ENCODE results near the gene ABCA1.

The ABCA1 gene

GRCh38 chr9:104786293-104786692 lies 141.7 kb downstream of the ABCA1 start:
- H2BK12ac ChIP-seq (ENCODE audit: low read length): no peak overlapping the region
- H3K27ac ChIP-seq (ENCODE audit: low read depth, low read length): no peak overlapping the region
- no peaks in the 10 kb centered on the region for H3K79me2 ChIP-seq (ENCODE audit: control insufficient read depth, insufficient read depth, low read length, poor library complexity)
- peaks cover 2 to 11% of the 10 kb centered on the region in 2 experiments for H3K36me3 ChIP-seq (ENCODE audit: control insufficient read depth in 1 of 2, insufficient read depth in 2 of 2, low read length in 2 of 2)
- H3K14ac ChIP-seq (ENCODE audit: low read length): no peak overlapping the region
- no peak overlapping the region for H2BK5ac ChIP-seq (ENCODE audit: low read depth, low read length, poor library complexity)
- H2BK120ac ChIP-seq (ENCODE audit: insufficient read depth, low read length, poor library complexity): no peak overlapping the region
- no peak overlapping the region for H4K91ac ChIP-seq (ENCODE audit: low read depth, low read length)
- H3K79me1 ChIP-seq (ENCODE audit: low read length): peaks cover 8% of the 10 kb centered on the region
- H3K27me3 ChIP-seq (ENCODE audit: insufficient read depth, low read length): no peaks in the 10 kb centered on the region
- no peak overlapping the region for H2AFZ ChIP-seq (ENCODE audit: insufficient read depth, low read length, poor library complexity)
- H3K4me1 ChIP-seq (ENCODE audit: control insufficient read depth in 1 of 2, insufficient read depth in 2 of 2, low read length in 2 of 2): peaks cover 10 to 11% of the 10 kb centered on the region in 2 experiments
- no peak overlapping the region for H3K4ac ChIP-seq (ENCODE audit: low read depth, low read length)
- H2AK5ac ChIP-seq (ENCODE audit: low read length): no peak overlapping the region
- H3K23ac ChIP-seq (ENCODE audit: low read length): no peak overlapping the region
- H4K8ac ChIP-seq (ENCODE audit: low read depth, low read length): no peak overlapping the region
- H4K12ac ChIP-seq (ENCODE audit: low read depth, low read length): no peak overlapping the region
- no peak for DNase-seq
- WGBS (ENCODE audit: extremely low coverage, insufficient coverage, insufficient read length): no CpG with 5 or more reads among the region's 1 CpG
- no peak overlapping the region for H3K18ac ChIP-seq (ENCODE audit: low read length)
- no peak overlapping the region for H3K4me3 ChIP-seq (ENCODE audit: low read depth, low read length)
- no peak overlapping the region for H3K9ac ChIP-seq (ENCODE audit: low read length)
- H3K9me3 ChIP-seq (ENCODE audit: insufficient read depth, low read depth, low read length): no peaks in the 10 kb centered on the region
- no peak overlapping the region for H3K4me2 ChIP-seq (ENCODE audit: low read length)

GRCh38 chr9:104784098-104784497 lies 143.9 kb downstream of the ABCA1 start:
- no peaks in the 10 kb centered on the region for H3K9me3 ChIP-seq (ENCODE audit: insufficient read depth, low read depth, low read length)
- H3K4me3 ChIP-seq (ENCODE audit: low read depth, low read length): no peak overlapping the region
- H3K36me3 ChIP-seq (ENCODE audit: control insufficient read depth in 1 of 2, insufficient read depth in 2 of 2, low read length in 2 of 2): peaks cover 2 to 10% of the 10 kb centered on the region in 2 experiments
- no peak overlapping the region for H2AFZ ChIP-seq (ENCODE audit: insufficient read depth, low read length, poor library complexity)
- H3K27me3 ChIP-seq (ENCODE audit: insufficient read depth, low read length): no peaks in the 10 kb centered on the region
- no peak overlapping the region for H3K4ac ChIP-seq (ENCODE audit: low read depth, low read length)
- no peak overlapping the region for H3K14ac ChIP-seq (ENCODE audit: low read length)
- no CpG with 5 or more reads among the region's 2 CpGs for WGBS (ENCODE audit: extremely low coverage, insufficient coverage, insufficient read length)
- H3K27ac ChIP-seq (ENCODE audit: low read depth, low read length): no peak overlapping the region
- DNase-seq: no peak
- H4K8ac ChIP-seq (ENCODE audit: low read depth, low read length): no peak overlapping the region
- no peak overlapping the region for H2AK5ac ChIP-seq (ENCODE audit: low read length)
- no peak overlapping the region for H2BK12ac ChIP-seq (ENCODE audit: low read length)
- H3K79me1 ChIP-seq (ENCODE audit: low read length): peaks cover 8% of the 10 kb centered on the region
- H3K9ac ChIP-seq (ENCODE audit: low read length): no peak overlapping the region
- no peak overlapping the region for H2BK120ac ChIP-seq (ENCODE audit: insufficient read depth, low read length, poor library complexity)
- H3K4me1 ChIP-seq (ENCODE audit: control insufficient read depth in 1 of 2, insufficient read depth in 2 of 2, low read length in 2 of 2): peaks cover 10 to 11% of the 10 kb centered on the region in 2 experiments
- no peak overlapping the region for H3K23ac ChIP-seq (ENCODE audit: low read length)
- H4K91ac ChIP-seq (ENCODE audit: low read depth, low read length): no peak overlapping the region
- no peak overlapping the region for H4K12ac ChIP-seq (ENCODE audit: low read depth, low read length)
- no peak overlapping the region for H3K18ac ChIP-seq (ENCODE audit: low read length)
- H2BK5ac ChIP-seq (ENCODE audit: low read depth, low read length, poor library complexity): no peak overlapping the region
- H3K79me2 ChIP-seq (ENCODE audit: control insufficient read depth, insufficient read depth, low read length, poor library complexity): no peaks in the 10 kb centered on the region
- H3K4me2 ChIP-seq (ENCODE audit: low read length): no peak overlapping the region

- H2AK5ac ChIP-seq (ENCODE audit: low read length): no peak overlapping the region
- no peaks in the 10 kb centered on the region for H3K79me2 ChIP-seq (ENCODE audit: control insufficient read depth, insufficient read depth, low read length, poor library complexity)
- H3K79me1 ChIP-seq (ENCODE audit: low read length): peaks cover 7% of the 10 kb centered on the region
- H3K27me3 ChIP-seq (ENCODE audit: insufficient read depth, low read length): no peaks in the 10 kb centered on the region
- H3K4ac ChIP-seq (ENCODE audit: low read depth, low read length): no peak overlapping the region
- no peak overlapping the region for H3K14ac ChIP-seq (ENCODE audit: low read length)
- WGBS (ENCODE audit: extremely low coverage, insufficient coverage, insufficient read length): no CpG with 5 or more reads among the region's 4 CpGs
- H2BK120ac ChIP-seq (ENCODE audit: insufficient read depth, low read length, poor library complexity): no peak overlapping the region
- no peak overlapping the region for H2BK12ac ChIP-seq (ENCODE audit: low read length)
- H2BK5ac ChIP-seq (ENCODE audit: low read depth, low read length, poor library complexity): no peak overlapping the region
- H3K4me3 ChIP-seq (ENCODE audit: low read depth, low read length): no peak overlapping the region
- no peak overlapping the region for H4K91ac ChIP-seq (ENCODE audit: low read depth, low read length)
- H3K9me3 ChIP-seq (ENCODE audit: insufficient read depth, low read depth, low read length): no peaks in the 10 kb centered on the region
- H4K8ac ChIP-seq (ENCODE audit: low read depth, low read length): no peak overlapping the region
- H3K23ac ChIP-seq (ENCODE audit: low read length): no peak overlapping the region
- H3K36me3 ChIP-seq (ENCODE audit: control insufficient read depth in 1 of 2, insufficient read depth in 2 of 2, low read length in 2 of 2): peaks cover 2 to 6% of the 10 kb centered on the region in 2 experiments
- DNase-seq: no peak
- no peak overlapping the region for H3K27ac ChIP-seq (ENCODE audit: low read depth, low read length)
- H3K9ac ChIP-seq (ENCODE audit: low read length): no peak overlapping the region
- no peak overlapping the region for H3K4me2 ChIP-seq (ENCODE audit: low read length)
- H3K4me1 ChIP-seq (ENCODE audit: control insufficient read depth in 1 of 2, insufficient read depth in 2 of 2, low read length in 2 of 2): peaks cover 10 to 11% of the 10 kb centered on the region in 2 experiments
- no peak overlapping the region for H4K12ac ChIP-seq (ENCODE audit: low read depth, low read length)
- H2AFZ ChIP-seq (ENCODE audit: insufficient read depth, low read length, poor library complexity): no peak overlapping the region
- H3K18ac ChIP-seq (ENCODE audit: low read length): no peak overlapping the region
Observed at GRCh38 chr9:104783588-104783987, 144.4 kb downstream of the ABCA1 start.

- WGBS (ENCODE audit: extremely low coverage, insufficient coverage, insufficient read length): no CpG with 5 or more reads among the region's 1 CpG
- no peak overlapping the region for H3K4me2 ChIP-seq (ENCODE audit: low read length)
- H3K23ac ChIP-seq (ENCODE audit: low read length): no peak overlapping the region
- no peak overlapping the region for H3K9ac ChIP-seq (ENCODE audit: low read length)
- no peak overlapping the region for H2AK5ac ChIP-seq (ENCODE audit: low read length)
- no peaks in the 10 kb centered on the region for H3K27me3 ChIP-seq (ENCODE audit: insufficient read depth, low read length)
- H2BK120ac ChIP-seq (ENCODE audit: insufficient read depth, low read length, poor library complexity): no peak overlapping the region
- H3K4me1 ChIP-seq (ENCODE audit: control insufficient read depth in 1 of 2, insufficient read depth in 2 of 2, low read length in 2 of 2): no peaks in the 10 kb centered on the region
- no peak overlapping the region for H2BK12ac ChIP-seq (ENCODE audit: low read length)
- peaks cover 0 to 6% of the 10 kb centered on the region in 2 experiments for H3K36me3 ChIP-seq (ENCODE audit: control insufficient read depth in 1 of 2, insufficient read depth in 2 of 2, low read length in 2 of 2)
- no peak overlapping the region for H4K8ac ChIP-seq (ENCODE audit: low read depth, low read length)
- H3K27ac ChIP-seq (ENCODE audit: low read depth, low read length): no peak overlapping the region
- H3K4ac ChIP-seq (ENCODE audit: low read depth, low read length): no peak overlapping the region
- no peak overlapping the region for H4K91ac ChIP-seq (ENCODE audit: low read depth, low read length)
- H3K9me3 ChIP-seq (ENCODE audit: insufficient read depth, low read depth, low read length): no peaks in the 10 kb centered on the region
- no peak for DNase-seq
- H2BK5ac ChIP-seq (ENCODE audit: low read depth, low read length, poor library complexity): no peak overlapping the region
- no peak overlapping the region for H3K4me3 ChIP-seq (ENCODE audit: low read depth, low read length)
- H3K79me1 ChIP-seq (ENCODE audit: low read length): no peaks in the 10 kb centered on the region
- H4K12ac ChIP-seq (ENCODE audit: low read depth, low read length): no peak overlapping the region
- no peak overlapping the region for H3K14ac ChIP-seq (ENCODE audit: low read length)
- H3K79me2 ChIP-seq (ENCODE audit: control insufficient read depth, insufficient read depth, low read length, poor library complexity): no peaks in the 10 kb centered on the region
- no peak overlapping the region for H2AFZ ChIP-seq (ENCODE audit: insufficient read depth, low read length, poor library complexity)
- H3K18ac ChIP-seq (ENCODE audit: low read length): no peak overlapping the region
Observed at GRCh38 chr9:104780796-104781395, 147.1 kb downstream of the ABCA1 start.

All from trophoblast cell (in vitro differentiated cells and primary cell).